Thoracic aorta (tissue), 2 donors: ENCODE results near the gene OPTN. TPM values are rescaled to one million over a fixed set of nuclear protein-coding genes. Genes with fewer than 3 reads are reported as not detected.
"Not testable (repeated sequence)": the region's sequence is repeated elsewhere in the genome, so short reads cannot be mapped to it uniquely, and the experiment has no call there.

ENCODE experiments used
- ATAC-seq: fragments of 150-250 bp; one replicate; pipeline ENCODE4 v1.8.0; 2017; ENCODE audit warnings: low read depth; ENCODE audit not compliant: insufficient number of reproducible peaks, low FRiP score
- DNase-seq: peaks from one replicate; pipeline ENCODE4 v3.0.0-alpha.2; 2020; ENCODE audit warnings: low spot score
- H3K27ac ChIP-seq, 2 donors: fragments of 200-600 bp; sonication (generic); 1 replicate in 1 of 2; 2 replicates in 1 of 2; pipeline ENCODE4 v1.5.1; 2016; ENCODE audit warnings: mild to moderate bottlenecking in 2 of 2, moderate library complexity in 2 of 2
- H3K27me3 ChIP-seq: fragments of 200-600 bp; sonication (generic); replicated peaks from 2 replicates; pipeline ENCODE4 v1.6.0; 2016; ENCODE audit warnings: mild to moderate bottlenecking; ENCODE audit not compliant: insufficient read depth
- H3K36me3 ChIP-seq: fragments of 200-600 bp; sonication (generic); one replicate; pipeline ENCODE4 v1.5.1; 2016
- H3K4me1 ChIP-seq, 2 donors: fragments of 200-600 bp; sonication (generic); 1 replicate in 1 of 2; 2 replicates in 1 of 2; pipeline versions ENCODE4 v1.5.1 to v1.6.0; 2016; ENCODE audit warnings: low read depth in 2 of 2, mild to moderate bottlenecking in 1 of 2; ENCODE audit not compliant: control insufficient read depth in 1 of 2
- H3K4me3 ChIP-seq: fragments of 200-600 bp; sonication (generic); 2 replicates; pipeline ENCODE4 v1.5.1; 2016; ENCODE audit warnings: mild to moderate bottlenecking
- H3K9me3 ChIP-seq: fragments of 200-600 bp; sonication (generic); 2 replicates; pipeline ENCODE4 v1.5.1; 2016
- CTCF ChIP-seq: fragments of 200-600 bp; sonication (generic); IDR thresholded peaks from one replicate; pipeline ENCODE4 v1.5.1; 2019; ENCODE audit warnings: antibody characterized with exemption
- total RNA-seq, 2 donors: library from RNA; depleted of rRNA; stranded (reverse); fragments of >200 nt; gene quantifications; one replicate each; pipeline versions ENCODE4 v1.1.0 to v1.2.3, GENCODE V29; 2016

Gene OPTN
- total RNA-seq, 2 donors from 2014 or later: 55.8 to 70.3 TPM

- TF ChIP-seq CTCF: no peak
- ATAC-seq: no peak
- DNase-seq: no peak
- no peak overlapping the region for H3K27ac ChIP-seq
- peaks cover 6 to 23% of the 10 kb centered on the region in 2 donors for H3K4me1 ChIP-seq
- no peaks in the 10 kb centered on the region for H3K9me3 ChIP-seq
- no peaks in the 10 kb centered on the region for H3K36me3 ChIP-seq
- no peak overlapping the region for H3K4me3 ChIP-seq
- H3K27me3 ChIP-seq: no peaks in the 10 kb centered on the region
These were observed 9.7 kb upstream of the OPTN start for GRCh38 chr10:13090289-13090688.

GRCh38 chr10:13091801-13092200 lies 8.2 kb upstream of the OPTN start:
- Histone ChIP-seq H3K9me3 (no peaks in the 10 kb centered on the region), H3K4me1 (peaks cover 6 to 23% of the 10 kb centered on the region in 2 donors), H3K4me3 (no peak overlapping the region), H3K36me3 (no peaks in the 10 kb centered on the region), H3K27ac (no peak overlapping the region), H3K27me3 (no peaks in the 10 kb centered on the region)
- TF ChIP-seq CTCF: no peak
- no peak for DNase-seq
- ATAC-seq: no peak

- H3K27ac ChIP-seq: no peak overlapping the region
These were observed 7.5 kb upstream of the OPTN start for GRCh38 chr10:13092291-13093102.

GRCh38 chr10:13094082-13094481 lies 5.9 kb upstream of the OPTN start:
- not testable (repeated sequence) for H3K9me3 ChIP-seq, ATAC-seq, DNase-seq

More at GRCh38 chr10:13092291-13093102, 7.5 kb upstream of the OPTN start:
- Histone ChIP-seq H3K4me3 (no peak overlapping the region), H3K27me3 (no peaks in the 10 kb centered on the region), H3K4me1 (peaks cover 6 to 23% of the 10 kb centered on the region in 2 donors), H3K9me3 (no peaks in the 10 kb centered on the region), H3K36me3 (no peaks in the 10 kb centered on the region)
- no peak for DNase-seq
- no peak for TF ChIP-seq CTCF
- no peak for ATAC-seq

GRCh38 chr10:13095094-13095493 lies 4.9 kb upstream of the OPTN start:
- Histone ChIP-seq H3K27me3 (no peaks in the 10 kb centered on the region), H3K27ac (no peak overlapping the region), H3K9me3 (no peaks in the 10 kb centered on the region), H3K4me3 (no peak overlapping the region), H3K4me1 (peaks cover 0 to 20% of the 10 kb centered on the region in 2 donors), H3K36me3 (no peaks in the 10 kb centered on the region)
- no peak for ATAC-seq
- DNase-seq: no peak
- no peak for TF ChIP-seq CTCF

More at GRCh38 chr10:13094082-13094481, 5.9 kb upstream of the OPTN start:
- H3K4me1 ChIP-seq: peaks cover 0 to 15% of the 10 kb centered on the region in 2 donors
- H3K27me3 ChIP-seq, H3K27ac ChIP-seq, H3K36me3 ChIP-seq, H3K4me3 ChIP-seq: not testable (repeated sequence)
